Adrenal gland (tissue), 5 donors: ENCODE data around the gene EXOSC9.

Experiments
- POLR2A ChIP-seq, 2 donors: fragments of 450-650 bp; IDR thresholded peaks; one replicate each; pipeline ENCODE4 v1.6.1; 2017; ENCODE audit warnings: antibody characterized with exemption in 2 of 2, mild to moderate bottlenecking in 2 of 2, moderate library complexity in 1 of 2
- TF ChIP-seq, protein P1 (sequence below), 6 experiments: fragments of 450-650 bp in 4 of 6; fragments of 200-600 bp in 2 of 6; sonication (generic) in 1 of 6; IDR thresholded peaks; 1 replicate in 5 of 6; 2 replicates in 1 of 6; pipeline versions ENCODE4 v1.5.1 to v1.8.0; 2016 to 2021; ENCODE audit warnings: antibody characterized with exemption in 6 of 6, mild to moderate bottlenecking in 2 of 6, moderate library complexity in 1 of 6
- donor health status: DM: no; HTN: no; CAD: no.

DNA sequence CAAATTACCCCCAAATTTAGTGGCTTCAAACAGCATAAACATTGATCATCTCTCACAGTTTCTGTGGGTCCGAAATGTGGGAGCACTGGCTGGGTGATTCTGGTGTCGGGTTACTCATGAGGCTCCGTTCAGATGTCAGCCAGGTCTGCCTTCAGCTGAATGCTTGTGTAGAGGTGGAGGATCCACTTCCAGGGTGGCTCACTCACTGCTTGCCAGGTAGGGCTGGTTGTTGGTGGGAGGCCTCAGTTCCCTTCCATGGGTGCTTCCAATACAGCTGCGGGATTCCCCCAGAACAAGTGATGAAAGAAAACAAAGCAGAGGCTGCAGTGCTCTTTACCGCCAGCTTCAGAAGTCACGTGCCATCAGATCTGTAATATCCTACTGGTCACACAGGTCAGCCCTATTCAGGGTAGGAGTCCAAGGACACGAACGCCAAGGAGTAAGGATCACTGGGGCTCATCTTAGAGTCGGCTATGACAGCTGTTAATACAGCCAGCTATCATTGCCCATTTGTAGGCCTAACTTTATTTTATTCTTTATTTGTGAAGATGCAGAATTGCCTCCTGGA lies 35.1 kb upstream of the EXOSC9 start:
- TF ChIP-seq, protein P1, sequence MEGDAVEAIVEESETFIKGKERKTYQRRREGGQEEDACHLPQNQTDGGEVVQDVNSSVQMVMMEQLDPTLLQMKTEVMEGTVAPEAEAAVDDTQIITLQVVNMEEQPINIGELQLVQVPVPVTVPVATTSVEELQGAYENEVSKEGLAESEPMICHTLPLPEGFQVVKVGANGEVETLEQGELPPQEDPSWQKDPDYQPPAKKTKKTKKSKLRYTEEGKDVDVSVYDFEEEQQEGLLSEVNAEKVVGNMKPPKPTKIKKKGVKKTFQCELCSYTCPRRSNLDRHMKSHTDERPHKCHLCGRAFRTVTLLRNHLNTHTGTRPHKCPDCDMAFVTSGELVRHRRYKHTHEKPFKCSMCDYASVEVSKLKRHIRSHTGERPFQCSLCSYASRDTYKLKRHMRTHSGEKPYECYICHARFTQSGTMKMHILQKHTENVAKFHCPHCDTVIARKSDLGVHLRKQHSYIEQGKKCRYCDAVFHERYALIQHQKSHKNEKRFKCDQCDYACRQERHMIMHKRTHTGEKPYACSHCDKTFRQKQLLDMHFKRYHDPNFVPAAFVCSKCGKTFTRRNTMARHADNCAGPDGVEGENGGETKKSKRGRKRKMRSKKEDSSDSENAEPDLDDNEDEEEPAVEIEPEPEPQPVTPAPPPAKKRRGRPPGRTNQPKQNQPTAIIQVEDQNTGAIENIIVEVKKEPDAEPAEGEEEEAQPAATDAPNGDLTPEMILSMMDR (IDR thresholded peaks at IDR 0.05), result no peak
- no peak for TF ChIP-seq POLR2A (IDR thresholded peaks at IDR 0.05)
